ENCODE data around the gene RAB3GAP1. TPM values are rescaled to one million over a fixed set of nuclear protein-coding genes. Genes with fewer than 3 reads are reported as not detected.

The RAB3GAP1 gene
- total RNA-seq, 1 experiment from 2014 or later, result 63.4 TPM

DNA sequence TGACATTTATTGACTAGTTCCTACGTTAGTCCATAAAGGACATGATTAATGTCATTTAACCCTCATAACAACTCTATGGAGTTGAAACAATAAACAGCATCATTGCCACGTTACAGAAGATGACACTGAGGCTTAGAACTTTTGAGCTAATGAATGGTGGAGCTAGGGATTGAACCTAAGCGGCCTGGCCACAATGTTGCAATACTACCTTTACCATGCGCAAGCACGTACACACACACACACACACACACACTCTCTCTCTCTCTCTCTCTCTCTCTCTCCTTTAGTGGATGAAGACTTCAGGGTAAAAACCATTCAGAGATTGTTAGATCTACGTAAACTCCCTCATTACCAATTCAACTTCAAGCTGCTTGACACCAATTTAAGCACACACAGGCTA is 4.0 kb upstream of the RAB3GAP1 start:
- Mint-ChIP-seq H3K4me3 (ENCODE audit: unreplicated experiment) (no peak overlapping the region), H3K4me1 (ENCODE audit: insufficient read depth, unreplicated experiment) (peaks cover 1% of the 10 kb centered on the region), H3K27me3 (ENCODE audit: insufficient read depth, unreplicated experiment) (peaks cover 9% of the 10 kb centered on the region), H3K9me3 (ENCODE audit: unreplicated experiment) (no peaks in the 10 kb centered on the region), H3K27ac (ENCODE audit: low read depth, unreplicated experiment) (no peak overlapping the region), H3K36me3 (ENCODE audit: insufficient read depth, unreplicated experiment) (peaks cover 5% of the 10 kb centered on the region)
- intact Hi-C loops (cut with micrococcal nuclease), result no loop called here
- POLR2A ChIA-PET, result no interaction called here
- DNase-seq (ENCODE audit: unreplicated experiment), result no peak
- no TSS peak for BruUV-seq (replicated peaks)
- CTCF ChIA-PET, result interaction anchor here (1.6 kb wide), 1 partner anchor 44 kb away, joined by 9 read pairs; no protein-coding TSS in a partner anchor
- TF ChIP-seq, protein P1, sequence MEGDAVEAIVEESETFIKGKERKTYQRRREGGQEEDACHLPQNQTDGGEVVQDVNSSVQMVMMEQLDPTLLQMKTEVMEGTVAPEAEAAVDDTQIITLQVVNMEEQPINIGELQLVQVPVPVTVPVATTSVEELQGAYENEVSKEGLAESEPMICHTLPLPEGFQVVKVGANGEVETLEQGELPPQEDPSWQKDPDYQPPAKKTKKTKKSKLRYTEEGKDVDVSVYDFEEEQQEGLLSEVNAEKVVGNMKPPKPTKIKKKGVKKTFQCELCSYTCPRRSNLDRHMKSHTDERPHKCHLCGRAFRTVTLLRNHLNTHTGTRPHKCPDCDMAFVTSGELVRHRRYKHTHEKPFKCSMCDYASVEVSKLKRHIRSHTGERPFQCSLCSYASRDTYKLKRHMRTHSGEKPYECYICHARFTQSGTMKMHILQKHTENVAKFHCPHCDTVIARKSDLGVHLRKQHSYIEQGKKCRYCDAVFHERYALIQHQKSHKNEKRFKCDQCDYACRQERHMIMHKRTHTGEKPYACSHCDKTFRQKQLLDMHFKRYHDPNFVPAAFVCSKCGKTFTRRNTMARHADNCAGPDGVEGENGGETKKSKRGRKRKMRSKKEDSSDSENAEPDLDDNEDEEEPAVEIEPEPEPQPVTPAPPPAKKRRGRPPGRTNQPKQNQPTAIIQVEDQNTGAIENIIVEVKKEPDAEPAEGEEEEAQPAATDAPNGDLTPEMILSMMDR (IDR thresholded peaks at IDR 0.05; ENCODE audit: unreplicated experiment), result no peak

DNA sequence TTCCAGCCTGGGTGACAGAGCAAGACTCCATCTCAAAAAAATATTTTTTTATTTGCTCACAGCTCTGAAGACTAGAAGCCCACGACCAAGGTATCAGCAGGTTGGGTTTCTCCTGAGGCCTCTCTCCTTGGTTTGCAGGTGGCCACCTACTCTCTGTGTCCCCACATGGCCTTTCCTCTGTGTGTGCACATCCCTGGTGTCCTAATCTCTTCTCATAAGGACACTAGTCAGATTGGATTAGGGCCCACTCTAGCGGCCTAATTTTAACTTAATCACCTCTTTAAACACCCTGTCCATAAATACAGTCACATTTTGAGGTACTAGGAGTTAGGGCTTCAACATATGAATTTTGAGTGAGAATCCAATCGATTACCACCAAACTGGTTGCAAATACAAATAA is 2.0 kb upstream of the RAB3GAP1 start:
- no peak overlapping the region for H3K4me3 Mint-ChIP-seq (ENCODE audit: unreplicated experiment)
- no TSS peak for BruUV-seq (replicated peaks)
- POLR2A ChIA-PET, result no interaction called here

DNA sequence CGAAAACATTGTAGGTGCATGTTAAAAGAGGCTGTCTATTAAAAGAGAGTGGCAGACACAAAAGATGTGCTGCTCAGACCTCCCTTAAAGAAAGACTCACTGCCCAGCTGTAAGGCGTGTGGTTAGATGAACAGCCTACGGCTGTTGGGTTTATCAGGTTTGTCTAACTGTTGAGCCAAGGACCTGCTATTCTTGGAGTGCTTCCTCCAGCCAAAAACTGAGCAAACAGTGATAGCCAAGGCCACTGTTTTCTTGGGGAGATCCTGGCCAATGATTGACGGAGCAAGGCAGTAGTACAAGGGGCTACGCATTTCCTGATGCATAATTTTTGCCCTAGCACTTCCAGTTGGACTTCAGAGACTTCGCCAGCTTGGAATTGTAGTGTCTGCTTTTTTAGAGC is 1.4 kb upstream of the RAB3GAP1 start:
- TF ChIP-seq, protein P1 (IDR thresholded peaks at IDR 0.05; ENCODE audit: unreplicated experiment), result no peak
- intact Hi-C loops (cut with micrococcal nuclease), result loop anchor here (10.0 kb wide), 2 partner anchors 74 to 114 kb away; no protein-coding TSS in a partner anchor
- CTCF ChIA-PET, result interaction anchor here (0.6 to 1.9 kb wide), 2 partner anchors 46 to 69 kb away, joined by 3 to 9 read pairs; no protein-coding TSS in a partner anchor

More for the DNA sequence above, 2.0 kb upstream of the RAB3GAP1 start:
- H3K4me1 Mint-ChIP-seq (ENCODE audit: insufficient read depth, unreplicated experiment), result peaks cover 16% of the 10 kb centered on the region
- TF ChIP-seq, protein P1 (IDR thresholded peaks at IDR 0.05; ENCODE audit: unreplicated experiment), result no peak
- intact Hi-C loops (cut with micrococcal nuclease), result loop anchor here (10.0 kb wide), 2 partner anchors 75 to 115 kb away; no protein-coding TSS in a partner anchor
- peaks cover 5% of the 10 kb centered on the region for H3K36me3 Mint-ChIP-seq (ENCODE audit: insufficient read depth, unreplicated experiment)
- no peaks in the 10 kb centered on the region for H3K9me3 Mint-ChIP-seq (ENCODE audit: unreplicated experiment)
- DNase-seq (ENCODE audit: unreplicated experiment), result no peak
- CTCF ChIA-PET, result interaction anchor here (1.3 kb wide), 1 partner anchor 17 kb away, joined by 4 read pairs; no protein-coding TSS in a partner anchor
- H3K27me3 Mint-ChIP-seq (ENCODE audit: insufficient read depth, unreplicated experiment), result peaks cover 2% of the 10 kb centered on the region
- no peak overlapping the region for H3K27ac Mint-ChIP-seq (ENCODE audit: low read depth, unreplicated experiment)

GRCh38 chr2:135052997-135053474 is 944 bp downstream of the RAB3GAP1 start:
- H3K4me1 Mint-ChIP-seq (ENCODE audit: insufficient read depth, unreplicated experiment), result peaks cover 16% of the 10 kb centered on the region
- peak overlapping the region; percentile 95 for H3K4me3 Mint-ChIP-seq (ENCODE audit: unreplicated experiment)
- ChIA-PET POLR2A (interaction anchor here (0.7 to 3.5 kb wide), 16 partner anchors 12 to 709 kb away, joined by 3 to 12 read pairs (median 3); partner anchors contain the start of genes CCNT2, R3HDM1 and ZRANB3), CTCF (interaction anchor here (1.1 to 1.3 kb wide), 2 partner anchors 14 to 49 kb away, joined by 3 to 6 read pairs; no protein-coding TSS in a partner anchor)
- intact Hi-C loops (cut with micrococcal nuclease), result loop anchor here (10.0 kb wide), 2 partner anchors 72 to 112 kb away; no protein-coding TSS in a partner anchor
- H3K27me3 Mint-ChIP-seq (ENCODE audit: insufficient read depth, unreplicated experiment), result no peaks in the 10 kb centered on the region
- BruUV-seq (replicated peaks), result no TSS peak
- TF ChIP-seq, protein P1 (IDR thresholded peaks at IDR 0.05; ENCODE audit: unreplicated experiment), result no peak
- H3K9me3 Mint-ChIP-seq (ENCODE audit: unreplicated experiment), result no peaks in the 10 kb centered on the region
- H3K27ac Mint-ChIP-seq (ENCODE audit: low read depth, unreplicated experiment), result peak overlapping the region; percentile 100
- H3K36me3 Mint-ChIP-seq (ENCODE audit: insufficient read depth, unreplicated experiment), result peaks cover 15% of the 10 kb centered on the region
- no peak for DNase-seq (ENCODE audit: unreplicated experiment)

More for the DNA sequence above, 1.4 kb upstream of the RAB3GAP1 start:
- Mint-ChIP-seq H3K4me3 (ENCODE audit: unreplicated experiment) (no peak overlapping the region), H3K4me1 (ENCODE audit: insufficient read depth, unreplicated experiment) (peaks cover 16% of the 10 kb centered on the region), H3K27me3 (ENCODE audit: insufficient read depth, unreplicated experiment) (no peaks in the 10 kb centered on the region), H3K9me3 (ENCODE audit: unreplicated experiment) (no peaks in the 10 kb centered on the region), H3K36me3 (ENCODE audit: insufficient read depth, unreplicated experiment) (peaks cover 5% of the 10 kb centered on the region), H3K27ac (ENCODE audit: low read depth, unreplicated experiment) (no peak overlapping the region)
- no TSS peak for BruUV-seq (replicated peaks)
- no peak for DNase-seq (ENCODE audit: unreplicated experiment)
- POLR2A ChIA-PET, result interaction anchor here (0.6 to 2.2 kb wide), 2 partner anchors 23 to 480 kb away, joined by 3 to 10 read pairs; partner anchors contain the start of genes R3HDM1 and ZRANB3
